Epithelial cell of proximal tubule (primary cell): ENCODE results near the gene HIVEP3. TPM values are rescaled to one million over a fixed set of nuclear protein-coding genes. Genes with fewer than 3 reads are reported as not detected.
A peak's percentile ranks its signal among the peaks of the same experiment; 100 is the strongest.

Source experiments
- DNase-seq: peaks from one replicate; pipeline ENCODE4 v3.0.0-alpha.2; 2011; ENCODE audit warnings: low read depth
- H3K4me3 ChIP-seq: 2 replicates; pipeline ENCODE4 v1.5.1; 2011; ENCODE audit warnings: low read depth, mild to moderate bottlenecking, low read length
- total RNA-seq: library from RNA; depleted of rRNA; stranded (reverse); fragments of >200 nt; gene quantifications from 2 replicates; pipeline ENCODE4 v1.2.3, GENCODE V29; 2015
- TF ChIP-seq, protein P1 (sequence below): conservative IDR thresholded peaks from 2 replicates; pipeline ENCODE4 v1.5.1; 2012; ENCODE audit warnings: low read depth, mild to moderate bottlenecking, low read length

The HIVEP3 gene
- total RNA-seq, 1 donor from 2014 or later: 3.9 TPM

DNA sequence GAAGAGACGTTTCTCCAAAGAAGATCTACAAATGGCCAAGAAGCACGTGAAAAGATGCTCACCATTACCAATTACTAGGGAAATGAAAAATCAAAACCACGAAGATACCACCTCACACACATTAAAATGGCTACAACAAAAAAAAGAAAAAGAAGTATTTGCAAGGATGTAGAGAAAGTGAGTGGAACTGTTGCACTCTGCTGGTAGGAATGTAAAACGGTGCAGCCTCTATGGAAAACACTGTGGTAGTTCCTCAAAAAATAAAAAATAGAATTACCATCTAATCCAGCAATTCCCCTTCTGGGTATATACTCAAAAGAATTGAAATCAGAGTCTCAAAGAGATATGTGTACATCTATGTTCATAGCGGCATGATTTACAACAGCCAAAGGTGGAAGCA is 318.8 kb downstream of the HIVEP3 start:
- no peak for DNase-seq
- TF ChIP-seq, protein P1, sequence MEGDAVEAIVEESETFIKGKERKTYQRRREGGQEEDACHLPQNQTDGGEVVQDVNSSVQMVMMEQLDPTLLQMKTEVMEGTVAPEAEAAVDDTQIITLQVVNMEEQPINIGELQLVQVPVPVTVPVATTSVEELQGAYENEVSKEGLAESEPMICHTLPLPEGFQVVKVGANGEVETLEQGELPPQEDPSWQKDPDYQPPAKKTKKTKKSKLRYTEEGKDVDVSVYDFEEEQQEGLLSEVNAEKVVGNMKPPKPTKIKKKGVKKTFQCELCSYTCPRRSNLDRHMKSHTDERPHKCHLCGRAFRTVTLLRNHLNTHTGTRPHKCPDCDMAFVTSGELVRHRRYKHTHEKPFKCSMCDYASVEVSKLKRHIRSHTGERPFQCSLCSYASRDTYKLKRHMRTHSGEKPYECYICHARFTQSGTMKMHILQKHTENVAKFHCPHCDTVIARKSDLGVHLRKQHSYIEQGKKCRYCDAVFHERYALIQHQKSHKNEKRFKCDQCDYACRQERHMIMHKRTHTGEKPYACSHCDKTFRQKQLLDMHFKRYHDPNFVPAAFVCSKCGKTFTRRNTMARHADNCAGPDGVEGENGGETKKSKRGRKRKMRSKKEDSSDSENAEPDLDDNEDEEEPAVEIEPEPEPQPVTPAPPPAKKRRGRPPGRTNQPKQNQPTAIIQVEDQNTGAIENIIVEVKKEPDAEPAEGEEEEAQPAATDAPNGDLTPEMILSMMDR: peak; percentile 83
- H3K4me3 ChIP-seq: no peak overlapping the region

DNA sequence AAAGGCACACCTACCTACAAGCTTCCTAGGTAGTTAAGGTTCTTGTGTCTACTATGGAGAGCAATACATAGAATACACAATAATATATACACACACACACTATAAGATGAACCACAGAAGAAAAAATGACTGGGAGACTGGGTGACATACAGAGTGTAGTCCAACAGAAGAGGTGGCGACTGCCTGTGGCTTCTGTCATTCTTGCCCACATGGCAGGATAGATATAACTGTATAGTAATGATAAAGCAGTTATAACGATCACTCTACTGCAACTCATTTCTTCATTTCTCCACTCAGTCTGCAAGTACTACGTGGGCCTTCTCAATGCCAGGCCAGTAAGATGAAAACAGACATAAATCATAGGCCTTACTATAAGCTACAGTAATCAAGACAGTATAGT is 320.4 kb downstream of the HIVEP3 start:
- H3K4me3 ChIP-seq: no peak overlapping the region
- DNase-seq: no peak
- TF ChIP-seq, protein P1: no peak

DNA sequence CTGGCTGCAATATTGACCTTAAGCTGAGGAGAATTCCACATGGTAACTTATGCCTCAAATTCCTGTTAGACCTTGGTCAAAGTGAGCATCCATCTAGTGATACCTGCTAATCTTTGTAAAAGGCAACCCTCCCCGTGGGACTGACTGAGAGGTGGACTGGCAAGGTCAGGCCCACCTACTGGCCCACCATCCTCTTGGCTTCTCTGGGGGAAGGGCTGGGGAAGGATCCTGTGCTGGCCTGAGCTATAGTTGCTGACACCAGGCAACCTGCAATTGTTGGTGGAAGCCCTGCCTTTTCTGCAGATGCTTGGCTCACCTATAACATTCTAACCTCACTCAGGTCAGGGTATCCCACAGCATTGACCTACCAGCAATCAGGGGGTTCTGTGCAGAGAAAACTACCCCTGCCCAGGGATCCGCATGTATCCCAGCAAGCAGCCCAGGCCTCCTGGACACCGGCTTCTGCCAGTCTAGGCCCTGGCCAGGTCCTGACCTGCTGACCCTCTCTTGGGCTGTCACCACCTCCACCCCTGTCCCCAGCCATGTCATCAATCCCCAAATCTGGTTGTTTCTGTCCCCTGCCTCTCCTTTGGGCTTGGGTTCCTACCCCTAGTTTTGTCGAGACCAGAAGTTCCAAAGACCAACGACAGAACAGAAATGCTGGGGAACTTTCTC is 326.1 kb downstream of the HIVEP3 start:
- H3K4me3 ChIP-seq: no peak overlapping the region
- no peak for DNase-seq
- TF ChIP-seq, protein P1: no peak

DNA sequence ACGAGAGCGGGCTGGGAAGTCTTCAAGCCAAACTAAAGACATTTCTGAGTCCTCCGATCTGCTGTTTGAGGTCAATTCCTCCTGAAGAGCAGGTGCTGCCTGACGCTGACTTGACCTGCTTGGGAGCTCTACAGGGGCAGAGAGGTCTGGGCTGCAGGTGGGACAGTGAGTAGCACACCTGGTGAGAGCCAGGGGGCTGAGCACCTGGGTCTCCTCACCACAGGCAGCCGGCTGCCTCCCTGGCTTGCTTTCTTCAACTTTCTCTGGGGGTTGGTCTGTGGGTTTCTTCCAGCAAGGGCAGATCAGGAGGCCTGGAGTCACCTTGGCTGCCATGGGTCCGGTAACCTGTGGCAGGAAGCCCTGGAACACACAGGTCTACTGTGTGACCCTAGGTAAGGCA is 326.8 kb downstream of the HIVEP3 start:
- TF ChIP-seq, protein P1: no peak
- DNase-seq: no peak
- no peak overlapping the region for H3K4me3 ChIP-seq

DNA sequence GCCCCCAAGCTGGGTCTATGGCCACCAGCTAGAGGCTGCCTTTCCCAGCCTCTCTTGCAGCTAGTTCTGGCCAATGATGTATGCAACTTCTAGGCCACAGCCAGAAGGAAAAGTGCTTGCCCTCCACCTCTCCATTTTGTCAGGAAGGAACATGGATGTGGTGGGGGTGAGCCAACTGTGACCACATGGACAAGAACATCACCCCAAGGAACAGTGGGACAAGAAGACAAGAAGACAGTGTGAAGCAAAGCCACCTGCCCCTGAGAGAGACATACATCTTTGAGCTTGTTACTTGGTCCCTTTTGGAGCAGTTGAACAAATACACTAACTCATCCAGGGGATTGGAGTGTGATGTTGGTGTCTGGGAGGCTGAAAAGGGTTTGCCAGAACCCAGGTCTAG is 328.4 kb downstream of the HIVEP3 start:
- TF ChIP-seq, protein P1: no peak
- no peak for DNase-seq
- H3K4me3 ChIP-seq: no peak overlapping the region

DNA sequence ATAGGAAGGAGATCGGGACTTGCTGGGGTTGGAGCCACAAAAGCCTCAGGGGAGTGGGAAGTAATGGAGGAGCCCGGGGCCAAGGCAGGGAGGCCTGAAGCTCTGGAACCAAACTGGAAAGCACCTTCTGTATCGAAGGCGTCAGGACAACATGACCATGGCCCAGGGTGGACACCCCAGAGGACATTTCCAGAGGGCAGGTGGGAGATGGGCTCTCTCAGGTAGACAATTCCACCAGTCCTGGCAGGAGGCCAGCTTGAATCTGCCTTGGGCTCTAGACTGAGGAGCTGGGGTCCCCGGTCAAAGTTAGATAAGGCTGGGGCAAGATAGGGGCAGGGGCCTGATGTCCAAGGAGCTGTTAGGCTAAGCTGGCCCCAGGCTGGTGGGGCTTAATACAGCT is 329.3 kb downstream of the HIVEP3 start:
- TF ChIP-seq, protein P1: no peak
- DNase-seq: no peak
- H3K4me3 ChIP-seq: no peak overlapping the region

DNA sequence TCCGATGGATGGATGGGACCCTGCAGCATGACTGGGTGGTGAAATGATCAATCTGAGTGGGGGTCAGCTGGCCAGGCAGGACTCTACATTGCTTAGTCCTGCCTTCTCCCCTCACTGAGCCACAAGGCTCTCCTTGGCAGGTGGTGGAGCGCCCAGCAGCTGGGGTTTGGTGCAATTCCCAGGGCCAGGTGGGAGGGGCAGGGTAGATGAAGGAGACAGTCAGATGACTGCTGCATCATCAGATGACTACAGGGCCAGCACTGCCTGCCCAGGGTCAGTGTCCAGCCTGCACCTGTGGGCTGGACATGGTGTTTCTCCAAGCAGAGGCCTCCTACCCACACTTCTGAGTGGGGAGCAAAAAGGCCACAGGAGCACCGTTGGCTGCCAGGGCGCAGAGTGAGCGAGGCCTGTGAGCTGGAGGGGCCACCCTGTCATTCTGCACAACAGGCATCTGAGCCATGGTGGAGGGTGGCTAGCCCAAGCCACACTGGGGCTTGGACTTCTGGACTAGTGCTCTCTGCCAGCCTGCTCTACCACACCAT is 330.3 kb downstream of the HIVEP3 start:
- no peak for DNase-seq
- no peak overlapping the region for H3K4me3 ChIP-seq
- TF ChIP-seq, protein P1: no peak
